ENCODE measurements around the gene BZW1. TPM values are rescaled to one million over a fixed set of nuclear protein-coding genes. Genes with fewer than 3 reads are reported as not detected.

BZW1 gene
- total RNA-seq, 1 experiment from 2014 or later: 454 TPM

DNA sequence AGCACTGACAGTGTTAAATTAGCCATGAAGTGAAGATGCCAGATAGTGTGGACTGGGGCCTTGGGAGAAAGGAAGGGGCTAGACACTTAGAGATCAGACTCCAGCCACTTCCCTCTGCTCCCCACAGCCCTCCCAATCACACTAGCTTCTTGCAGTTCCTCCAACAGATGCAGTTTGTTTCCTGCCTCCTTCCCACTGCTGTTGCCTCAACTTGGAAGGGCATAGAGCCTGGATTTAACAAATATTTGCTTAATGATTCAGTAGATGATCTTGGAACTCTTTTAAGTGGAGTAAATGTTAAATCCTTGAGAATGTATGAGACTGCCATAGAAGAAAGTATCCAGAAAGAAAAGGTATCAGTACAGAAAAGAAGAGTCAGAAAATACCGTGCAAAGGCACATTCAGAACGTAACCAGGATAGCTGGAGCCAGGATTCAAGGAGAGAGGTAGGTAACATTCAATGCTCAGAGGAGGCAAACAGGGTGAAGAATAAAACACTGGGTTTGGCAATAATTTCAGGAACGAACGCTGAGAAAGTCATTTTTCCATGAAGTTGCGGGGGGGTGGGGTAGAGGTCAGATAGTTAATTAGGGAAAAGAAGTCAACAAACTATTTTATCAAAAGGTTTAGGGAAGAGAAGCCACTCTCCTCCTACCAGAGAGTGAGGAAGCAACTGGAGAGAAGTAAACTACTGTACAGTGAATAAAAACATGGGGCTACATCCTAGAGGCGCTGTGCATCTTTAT is 1.3 kb upstream of the BZW1 start (continued):
- TF ChIP-seq ATF3 (IDR thresholded peaks at IDR 0.05) (no peak), ZFX (IDR thresholded peaks at IDR 0.05) (no peak), SP1 (IDR thresholded peaks at IDR 0.05; ENCODE audit: low read depth) (no peak), POLR2A (IDR thresholded peaks at IDR 0.05; ENCODE audit: borderline replicate concordance, extremely low read depth, insufficient read depth, insufficient read length) (no peak), EZH2phosphoT487 (IDR thresholded peaks at IDR 0.05; ENCODE audit: borderline replicate concordance) (no peak), ELF1 (IDR thresholded peaks at IDR 0.05; ENCODE audit: borderline replicate concordance, low read depth) (no peak)

- TF ChIP-seq ELF1 (IDR thresholded peaks at IDR 0.05; ENCODE audit: borderline replicate concordance, low read depth) (no peak), SRF (IDR thresholded peaks at IDR 0.05; ENCODE audit: low read depth) (no peak), JUND (IDR thresholded peaks at IDR 0.05) (no peak), EGR1 (IDR thresholded peaks at IDR 0.05; ENCODE audit: low read depth) (no peak), POLR2AphosphoS5 (IDR thresholded peaks at IDR 0.05; ENCODE audit: low read depth, low read length) (no peak), EZH2phosphoT487 (IDR thresholded peaks at IDR 0.05; ENCODE audit: borderline replicate concordance) (no peak), SP1 (IDR thresholded peaks at IDR 0.05; ENCODE audit: low read depth) (no peak)
- TF ChIP-seq, protein P1, sequence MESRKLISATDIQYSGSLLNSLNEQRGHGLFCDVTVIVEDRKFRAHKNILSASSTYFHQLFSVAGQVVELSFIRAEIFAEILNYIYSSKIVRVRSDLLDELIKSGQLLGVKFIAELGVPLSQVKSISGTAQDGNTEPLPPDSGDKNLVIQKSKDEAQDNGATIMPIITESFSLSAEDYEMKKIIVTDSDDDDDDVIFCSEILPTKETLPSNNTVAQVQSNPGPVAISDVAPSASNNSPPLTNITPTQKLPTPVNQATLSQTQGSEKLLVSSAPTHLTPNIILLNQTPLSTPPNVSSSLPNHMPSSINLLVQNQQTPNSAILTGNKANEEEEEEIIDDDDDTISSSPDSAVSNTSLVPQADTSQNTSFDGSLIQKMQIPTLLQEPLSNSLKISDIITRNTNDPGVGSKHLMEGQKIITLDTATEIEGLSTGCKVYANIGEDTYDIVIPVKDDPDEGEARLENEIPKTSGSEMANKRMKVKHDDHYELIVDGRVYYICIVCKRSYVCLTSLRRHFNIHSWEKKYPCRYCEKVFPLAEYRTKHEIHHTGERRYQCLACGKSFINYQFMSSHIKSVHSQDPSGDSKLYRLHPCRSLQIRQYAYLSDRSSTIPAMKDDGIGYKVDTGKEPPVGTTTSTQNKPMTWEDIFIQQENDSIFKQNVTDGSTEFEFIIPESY (IDR thresholded peaks at IDR 0.05; ENCODE audit: extremely low read depth, insufficient replicate concordance, low read length): no peak
- no peaks in the 10 kb centered on the region for H3K9me2 ChIP-seq (ENCODE audit: insufficient read depth)
- H3K79me2 ChIP-seq (ENCODE audit: insufficient read depth, low read length): peaks cover 42% of the 10 kb centered on the region
- peak overlapping the region; percentile 90 for H3K9ac ChIP-seq (ENCODE audit: low read length)
- DNase-seq (ENCODE audit: low read depth, low spot score) (no peak), ATAC-seq (no peak)
- ChIA-PET CTCF (no interaction called here), POLR2A (interaction anchor here (1.1 to 1.4 kb wide), 3 partner anchors 10 to 45 kb away, joined by 3 to 7 read pairs (median 3); no protein-coding TSS in a partner anchor), RAD21 (ENCODE audit: low non-redundant PET in 1 of 2, low total read pairs in 2 of 2, uncharacterized antibody in 2 of 2, unreplicated experiment in 2 of 2) (no interaction called here)
- H3K4me2 ChIP-seq (ENCODE audit: low read length): peak overlapping the region; percentile 82
- no peak overlapping the region for H2AFZ ChIP-seq (ENCODE audit: low read depth, low read length, poor library complexity, severe bottlenecking)
- H3K27ac ChIP-seq (ENCODE audit: low read depth, low read length): peak overlapping the region; percentile 58
- TSS peak; percentile 90 for BruUV-seq (replicated peaks)
- H3K4me1 ChIP-seq (ENCODE audit: control insufficient read depth in 1 of 2, insufficient read depth in 2 of 2, low read length in 2 of 2): peaks cover 12 to 26% of the 10 kb centered on the region in 2 experiments
- H4K20me1 ChIP-seq (ENCODE audit: insufficient read depth): peaks cover 23% of the 10 kb centered on the region; the same call in 1 of the 2 replicates
- no peaks in the 10 kb centered on the region for H3K9me3 ChIP-seq (ENCODE audit: control insufficient read depth in 1 of 2, insufficient read depth in 1 of 2, low read depth in 1 of 2, low read length in 2 of 2)
- intact Hi-C loops (cut with micrococcal nuclease): loop anchor here (1.0 to 5.0 kb wide), 4 partner anchors 46 to 834 kb away; partner anchors contain the start of gene CLK1
- no peaks in the 10 kb centered on the region for H3K27me3 ChIP-seq (ENCODE audit: insufficient read depth, low read length)
- peaks cover 28 to 29% of the 10 kb centered on the region in 2 experiments for H3K36me3 ChIP-seq (ENCODE audit: control insufficient read depth in 1 of 2, insufficient read depth in 2 of 2, low read length in 2 of 2)
- H3K4me3 ChIP-seq (replicated peaks in 1 of 2; ENCODE audit: low read depth in 1 of 2, low read length in 2 of 2): peak overlapping the region; percentile 66 to 85
Measured at GRCh38 chr2:200810998-200811332, 745 bp upstream of the BZW1 start.
